ENCODE data around the gene WDFY2.

- no peak for TF ChIP-seq CTCF (IDR thresholded peaks at IDR 0.05; ENCODE audit: insufficient read depth, low read depth, low read length)
- no peak for TF ChIP-seq EZH2 (IDR thresholded peaks at IDR 0.05; ENCODE audit: insufficient read depth, low read length)
These were observed 219.4 kb downstream of the WDFY2 start, which contains the start of gene DHRS12 for GRCh38 chr13:51803422-51804294.
